Small intestine (tissue), 7 donors: ENCODE measurements around the gene FASN. TPM values are rescaled to one million over a fixed set of nuclear protein-coding genes. Genes with fewer than 3 reads are reported as not detected.

Experiments
- DNase-seq, 2 donors: peaks; one replicate each; pipeline versions ENCODE4 v3.0.0 to v3.0.0-alpha.2; 2013
- FAIRE-seq: peaks from 2 replicates; lab custom pipeline; 2012; peaks lifted over from hg19 to GRCh38; lab: Jason Lieb, UNC
- H3K27ac ChIP-seq, 3 donors: one replicate each; pipeline ENCODE4 v1.5.1; 2013; ENCODE audit warnings: low read length in 2 of 3, mild to moderate bottlenecking in 2 of 3, control low read depth in 1 of 3, inconsistent platforms in 1 of 3, low read depth in 1 of 3, moderate library complexity in 1 of 3
- H3K27me3 ChIP-seq, 3 donors: one replicate each; pipeline ENCODE4 v1.6.1; 2013; ENCODE audit warnings: low read length in 3 of 3, inconsistent platforms in 1 of 3; ENCODE audit not compliant: control insufficient read depth in 3 of 3, insufficient read depth in 3 of 3
- H3K36me3 ChIP-seq, 3 donors: one replicate each; pipeline ENCODE4 v1.6.1; 2013; ENCODE audit warnings: low read length in 3 of 3, inconsistent platforms in 1 of 3, low read depth in 1 of 3, mild to moderate bottlenecking in 1 of 3, moderate library complexity in 1 of 3; ENCODE audit not compliant: control insufficient read depth in 3 of 3, insufficient read depth in 2 of 3
- H3K4me1 ChIP-seq, 3 donors: one replicate each; pipeline ENCODE4 v1.6.1; 2013; ENCODE audit warnings: low read length in 2 of 3, inconsistent platforms in 1 of 3, low read depth in 1 of 3, mild to moderate bottlenecking in 1 of 3, moderate library complexity in 1 of 3; ENCODE audit not compliant: control insufficient read depth in 3 of 3, insufficient read depth in 2 of 3
- H3K4me3 ChIP-seq, 3 donors: one replicate each; pipeline ENCODE4 v1.5.1; 2013; ENCODE audit warnings: low read length in 3 of 3, control low read depth in 1 of 3, inconsistent platforms in 1 of 3, low read depth in 1 of 3, mild to moderate bottlenecking in 1 of 3, moderate library complexity in 1 of 3
- H3K9me3 ChIP-seq, 2 donors: one replicate each; pipeline ENCODE4 v1.6.1; 2013; ENCODE audit warnings: low read depth in 1 of 2, low read length in 1 of 2; ENCODE audit not compliant: control insufficient read depth in 2 of 2, insufficient read depth in 1 of 2
- WGBS, 3 donors: extraction: QIAGEN DNeasy Blood & Tissue Kit; methylation state at CpG; one replicate each; pipeline ENCODE4 v1.1.7; 2013; 5-methylcytosine and 5-hydroxymethylcytosine counted together
- polyA plus RNA-seq, 4 donors: library from polyadenylated mRNA; stranded (reverse) in 3 of 4; unstranded in 1 of 4; fragments of 200-250 nt in 3 of 4; fragments of 120-200 nt in 1 of 4; gene quantifications; one replicate each; pipeline versions ENCODE4 v1.2.1 to v1.2.3, GENCODE V29; 2013
- donor health status: healthy with polysubstance abuse.
- donor health status: control.
- donor health status: control.
- donor health status: Bipolar disorder and iron deficiency.
- donor health status: healthy.

FASN gene
- polyA plus RNA-seq, 4 donors: 13.2 to 103 (median 21.7) TPM

DNA sequence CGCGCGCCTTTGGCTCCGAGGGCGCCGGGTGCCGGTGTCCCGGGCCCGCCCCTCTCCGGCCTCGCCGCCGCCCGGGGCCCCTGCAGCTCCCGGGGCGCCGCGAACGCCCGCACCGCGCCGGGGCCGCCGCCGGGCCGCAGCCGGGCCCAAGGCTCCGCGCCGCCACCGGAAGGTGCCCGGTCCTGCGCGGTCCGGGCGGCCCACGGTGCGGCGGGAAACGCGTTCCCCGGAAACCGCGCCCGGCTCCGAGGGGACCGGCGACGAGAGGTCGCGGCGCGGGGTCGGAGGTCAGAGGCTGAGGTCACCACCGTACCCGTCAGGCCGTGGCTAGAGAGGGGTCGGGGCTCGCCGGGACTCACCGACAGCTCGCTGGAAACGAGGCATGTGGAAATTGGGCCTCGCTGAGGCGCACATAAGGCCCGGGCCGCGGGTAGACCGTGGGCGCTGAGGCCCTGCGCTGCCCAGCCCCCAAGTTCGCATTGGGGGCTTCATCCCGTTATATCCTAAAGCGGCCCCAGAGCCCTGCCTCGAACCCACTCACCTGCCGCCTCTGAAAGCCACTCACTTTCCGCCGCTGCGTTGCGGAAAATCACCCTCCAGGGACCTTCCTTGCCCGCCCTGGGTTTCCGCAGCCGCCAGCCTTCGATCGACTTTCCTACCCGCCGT lies 32.3 kb downstream of the FASN start, which contains the start of gene DUS1L:
Gene DUS1L, minus strand, starts transcription at position 167 of the 666 bp plus-strand sequence. CDS start 745 bp downstream, outside the sequence.
- no peaks in the 10 kb centered on the region for H3K27me3 ChIP-seq
- H3K4me1 ChIP-seq: peaks cover 5 to 9% (median 5%) of the 10 kb centered on the region in 3 donors

DNA sequence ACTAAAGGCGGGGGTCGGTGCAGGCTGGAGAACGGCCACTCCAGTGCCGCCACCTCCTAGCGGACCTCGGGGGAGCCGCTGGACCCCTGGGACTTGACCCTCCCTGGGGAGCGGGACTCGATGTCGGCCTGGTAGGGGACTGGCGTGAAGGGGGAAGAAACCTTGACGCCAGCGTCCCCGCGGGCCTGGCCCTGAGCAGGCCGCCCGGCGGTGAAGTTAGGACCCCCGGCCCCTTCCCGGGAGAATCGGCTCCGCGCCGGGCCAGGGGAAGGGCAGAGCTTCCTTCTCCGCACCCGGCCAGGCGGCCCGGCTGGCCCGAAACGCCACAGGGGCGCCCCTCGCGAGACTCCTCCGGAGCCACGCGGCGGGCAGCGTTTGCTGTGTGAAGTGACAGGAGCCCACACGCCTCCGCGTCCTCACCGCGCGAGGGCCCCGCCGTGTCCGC lies 32.8 kb downstream of the FASN start:
- FAIRE-seq: no peak

More for the DNA sequence above, 32.3 kb downstream of the FASN start, which contains the start of gene DUS1L:
- Histone ChIP-seq H3K9me3 (no peaks in the 10 kb centered on the region), H3K4me3 (peak within 1 kb of the TSS; percentile 67 to 95 (median 85)), H3K27ac (peak within 1 kb of the TSS; percentile 15 to 80 (median 67)), H3K36me3 (peaks cover 0 to 35% (median 4%) of the 10 kb centered on the region in 3 donors)
- FAIRE-seq (no peak), DNase-seq (peak; percentile 57 to 73)
- 8 to 17% (median 13%) methylated on average over 65 to 88 of the region's 88 CpGs for WGBS, 3 donors

DNA sequence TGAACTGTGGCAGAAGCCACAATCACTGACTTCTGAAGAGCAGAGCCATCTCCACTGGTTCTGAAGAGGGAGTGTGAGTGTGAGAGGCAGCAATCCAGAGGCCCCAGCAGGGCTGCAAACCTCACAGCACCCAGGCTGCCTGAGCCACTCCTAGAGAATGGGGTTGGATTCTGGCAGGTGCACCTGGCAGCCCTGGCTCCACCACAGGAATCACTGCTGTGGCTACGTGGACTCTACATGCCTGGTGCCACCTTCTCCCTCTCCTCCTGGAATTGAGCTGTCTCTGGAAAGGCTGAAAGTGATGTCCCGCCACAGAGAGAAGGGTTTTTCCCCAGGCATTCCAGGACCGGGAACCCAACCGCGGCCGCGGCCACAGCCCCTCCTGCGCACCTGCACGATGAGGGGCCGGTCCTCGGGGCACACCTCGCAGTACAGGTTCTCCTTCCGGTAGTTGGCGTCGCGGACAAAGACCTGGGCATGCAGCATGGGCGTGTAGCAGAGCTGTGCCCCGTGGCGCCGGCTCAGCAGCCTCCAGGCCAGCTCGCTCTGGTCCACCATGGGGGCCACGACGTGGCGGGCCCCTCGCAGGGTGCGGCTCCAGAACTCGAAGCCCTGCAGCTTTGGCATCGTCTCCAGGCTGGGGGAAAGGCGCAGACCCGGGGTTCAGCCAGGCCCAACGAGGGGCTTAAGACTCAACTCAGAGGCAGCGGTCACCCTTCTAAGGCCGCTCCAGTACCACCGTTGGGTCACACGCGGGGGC lies 33.4 kb downstream of the FASN start:
- FAIRE-seq (no peak), DNase-seq (peak; percentile 52 to 58)
- Histone ChIP-seq H3K9me3 (no peaks in the 10 kb centered on the region), H3K27ac (peak overlapping the region in 2 of 3 donors; percentile 67 to 78), H3K27me3 (no peaks in the 10 kb centered on the region), H3K4me3 (peak overlapping the region; percentile 66 to 95 (median 85)), H3K4me1 (peaks cover 5 to 9% (median 5%) of the 10 kb centered on the region in 3 donors), H3K36me3 (peaks cover 0 to 47% (median 11%) of the 10 kb centered on the region in 3 donors)
- 11 to 26% (median 17%) methylated on average over 36 of the region's 36 CpGs for WGBS, 3 donors

More for the DNA sequence above, 32.8 kb downstream of the FASN start:
- no peaks in the 10 kb centered on the region for H3K27me3 ChIP-seq
- H3K36me3 ChIP-seq: peaks cover 0 to 41% (median 6%) of the 10 kb centered on the region in 3 donors
- peaks cover 5 to 9% (median 5%) of the 10 kb centered on the region in 3 donors for H3K4me1 ChIP-seq
- DNase-seq: peak in 1 of 2 donors; percentile 55
- no peaks in the 10 kb centered on the region for H3K9me3 ChIP-seq
- WGBS, 3 donors: 0 to 1% (median 1%) methylated on average over 25 to 47 of the region's 47 CpGs
- H3K4me3 ChIP-seq: peak overlapping the region; percentile 66 to 95 (median 85)
- H3K27ac ChIP-seq: peak overlapping the region in 2 of 3 donors; percentile 67 to 78

DNA sequence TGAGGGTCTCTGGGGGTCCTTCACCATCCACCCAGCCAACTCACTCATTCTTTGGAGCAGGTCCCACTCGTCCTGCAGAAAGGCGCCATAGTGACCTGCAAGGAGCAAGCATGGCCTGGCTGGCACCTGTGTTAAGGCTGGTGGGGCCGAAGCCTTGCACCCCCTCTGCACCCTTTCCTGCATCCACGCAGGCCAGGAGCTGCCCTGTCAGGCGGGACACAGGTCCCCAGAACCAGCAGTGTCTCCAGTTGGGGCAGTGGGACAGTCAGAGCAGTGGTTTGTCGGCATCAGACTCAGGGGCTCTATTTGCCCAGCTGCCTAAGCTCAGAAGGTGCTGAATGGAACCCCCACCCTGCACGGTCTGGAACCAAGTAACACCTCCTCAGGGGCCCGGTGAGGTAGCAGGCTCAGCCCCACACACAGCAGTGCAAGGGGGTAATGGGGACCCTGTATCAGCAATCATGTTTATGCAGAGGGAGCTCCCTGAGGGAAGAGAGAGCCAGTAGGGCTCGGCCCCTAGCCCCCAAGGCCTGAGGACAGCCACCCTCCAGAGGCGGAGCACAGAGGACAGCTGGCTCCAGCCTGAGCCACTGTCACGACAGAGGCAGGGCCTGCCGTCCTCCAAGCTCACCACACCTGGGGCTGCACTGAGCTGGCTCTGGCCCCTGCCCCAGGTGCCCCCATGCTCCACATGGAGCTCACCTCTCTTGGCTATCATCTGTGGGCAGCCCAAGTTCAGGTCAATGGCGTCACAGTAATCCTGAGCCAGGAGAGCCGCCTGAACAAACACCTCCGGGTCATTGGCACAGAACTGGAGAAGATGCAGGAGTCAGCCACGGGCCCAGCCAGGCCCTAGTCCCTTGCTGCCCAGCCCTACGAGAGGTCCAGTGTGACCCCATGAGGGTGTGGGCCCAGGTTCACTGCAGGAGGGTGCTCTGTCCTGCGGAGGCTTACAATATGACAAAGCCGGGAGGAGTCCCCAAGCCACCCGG lies 34.3 kb downstream of the FASN start:
- Histone ChIP-seq H3K9me3 (no peaks in the 10 kb centered on the region), H3K4me1 (peaks cover 5 to 9% (median 5%) of the 10 kb centered on the region in 3 donors), H3K27me3 (no peaks in the 10 kb centered on the region), H3K27ac (no peak overlapping the region), H3K36me3 (peaks cover 2 to 56% (median 11%) of the 10 kb centered on the region in 3 donors), H3K4me3 (peak overlapping the region in 1 of 3 donors; percentile 95)
- whole genome bisulfite sequencing, 3 donors: 67 to 81% (median 72%) methylated on average over 20 of the region's 20 CpGs
- FAIRE-seq (no peak), DNase-seq (no peak)

DNA sequence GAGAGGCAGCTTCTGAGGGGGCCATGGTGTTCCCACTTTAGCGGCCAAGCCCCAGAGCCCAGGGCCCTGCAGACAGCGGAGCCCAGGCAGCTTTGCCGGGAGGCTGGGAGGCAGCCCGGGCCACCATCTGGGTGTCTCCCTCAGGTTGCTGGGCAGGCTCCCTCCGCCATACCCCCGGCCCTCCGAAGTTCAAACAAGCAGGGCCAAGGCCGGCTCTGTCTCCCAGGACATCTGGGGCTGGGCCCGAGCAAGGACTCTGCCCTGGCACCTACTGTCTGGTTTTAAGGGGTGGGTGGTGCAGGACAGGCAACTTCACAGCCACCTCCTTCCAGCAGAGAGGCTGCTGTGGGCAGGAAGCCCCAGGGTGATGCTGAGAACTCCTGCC lies 35.1 kb downstream of the FASN start:
- WGBS, 3 donors: 90 to 96% (median 93%) methylated on average over 9 of the region's 9 CpGs
- peaks cover 5 to 63% (median 11%) of the 10 kb centered on the region in 3 donors for H3K36me3 ChIP-seq
- DNase-seq: no peak
- no peaks in the 10 kb centered on the region for H3K9me3 ChIP-seq
- no peaks in the 10 kb centered on the region for H3K27me3 ChIP-seq
- no peak for FAIRE-seq
- no peak overlapping the region for H3K4me3 ChIP-seq
- no peak overlapping the region for H3K27ac ChIP-seq
- peaks cover 5 to 9% (median 5%) of the 10 kb centered on the region in 3 donors for H3K4me1 ChIP-seq

DNA sequence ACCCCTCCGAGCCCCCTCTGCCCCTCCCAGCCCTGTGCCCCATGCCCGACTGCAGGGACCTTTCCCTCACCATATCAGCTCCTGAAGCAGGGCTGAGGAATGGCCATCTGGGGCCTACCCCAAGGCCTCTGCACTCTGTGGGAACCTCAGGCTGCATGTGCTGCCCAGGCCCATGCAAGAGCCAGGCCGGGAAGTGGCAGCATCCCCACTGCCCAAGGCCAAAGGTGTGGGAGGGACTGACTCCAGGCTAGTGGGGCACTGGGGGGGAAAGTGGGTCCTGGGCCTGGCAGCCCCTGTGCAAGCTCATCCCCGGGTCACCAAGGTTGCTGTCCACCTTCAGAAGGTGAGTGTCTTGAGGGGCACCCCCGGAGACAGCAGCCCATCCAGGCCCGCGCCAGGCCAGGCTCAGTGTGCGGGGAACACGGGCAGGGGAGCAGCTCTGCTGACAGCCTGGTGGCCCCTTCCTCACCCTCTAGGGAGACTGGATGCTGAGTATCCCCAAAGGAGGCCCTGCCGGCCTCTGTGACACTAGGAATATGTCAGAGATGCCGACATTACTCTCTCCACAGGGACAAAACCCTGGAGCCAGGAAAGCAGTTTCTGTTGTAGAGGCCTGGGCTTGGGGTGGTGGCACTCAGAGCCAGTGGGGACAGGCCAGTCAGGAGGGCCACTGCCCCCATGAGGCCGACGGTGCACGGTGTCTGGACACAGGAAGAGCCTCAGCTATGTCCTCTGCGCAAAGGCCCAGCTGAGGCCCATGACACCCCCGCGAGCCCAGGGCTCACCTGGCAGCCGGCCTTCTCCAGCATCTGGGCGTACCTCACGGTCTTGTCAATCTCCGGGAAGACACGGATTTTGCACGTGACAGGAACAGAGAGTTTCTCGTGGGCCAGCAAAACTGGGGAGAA lies 35.7 kb downstream of the FASN start:
- DNase-seq: no peak
- no peak overlapping the region for H3K4me3 ChIP-seq
- FAIRE-seq: no peak

More for the DNA sequence above, 35.7 kb downstream of the FASN start:
- no peaks in the 10 kb centered on the region for H3K9me3 ChIP-seq
- peaks cover 10 to 70% (median 11%) of the 10 kb centered on the region in 3 donors for H3K36me3 ChIP-seq
- H3K27ac ChIP-seq: no peak overlapping the region
- 85 to 88% (median 87%) methylated on average over 24 of the region's 24 CpGs for WGBS, 3 donors
- H3K4me1 ChIP-seq: peaks cover 5 to 9% (median 5%) of the 10 kb centered on the region in 3 donors
- H3K27me3 ChIP-seq: no peaks in the 10 kb centered on the region
